ENCODE results near the gene RBMS1.

DNA sequence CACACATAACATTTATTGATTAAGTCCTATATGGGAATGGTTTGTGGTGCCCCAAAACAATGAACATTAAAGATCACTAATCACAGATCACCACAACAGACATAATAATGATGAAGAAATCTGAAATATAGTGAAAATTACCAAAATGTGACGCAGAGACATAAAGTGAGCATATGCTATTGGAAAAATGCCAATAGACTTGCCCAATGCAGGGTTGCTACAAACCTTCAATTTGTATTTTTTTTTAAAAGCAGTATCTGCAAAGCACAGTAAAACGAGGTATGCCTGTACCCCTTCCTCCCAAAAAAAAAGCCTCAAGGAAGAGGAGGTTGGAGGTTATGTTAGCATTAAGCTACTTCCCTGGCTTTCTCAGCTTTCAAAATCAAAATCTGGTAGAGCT, 131.1 kb downstream of the RBMS1 start:
- TF ChIP-seq POLR2A (IDR thresholded peaks at IDR 0.05) = no peak
- TF ChIP-seq, protein P1, sequence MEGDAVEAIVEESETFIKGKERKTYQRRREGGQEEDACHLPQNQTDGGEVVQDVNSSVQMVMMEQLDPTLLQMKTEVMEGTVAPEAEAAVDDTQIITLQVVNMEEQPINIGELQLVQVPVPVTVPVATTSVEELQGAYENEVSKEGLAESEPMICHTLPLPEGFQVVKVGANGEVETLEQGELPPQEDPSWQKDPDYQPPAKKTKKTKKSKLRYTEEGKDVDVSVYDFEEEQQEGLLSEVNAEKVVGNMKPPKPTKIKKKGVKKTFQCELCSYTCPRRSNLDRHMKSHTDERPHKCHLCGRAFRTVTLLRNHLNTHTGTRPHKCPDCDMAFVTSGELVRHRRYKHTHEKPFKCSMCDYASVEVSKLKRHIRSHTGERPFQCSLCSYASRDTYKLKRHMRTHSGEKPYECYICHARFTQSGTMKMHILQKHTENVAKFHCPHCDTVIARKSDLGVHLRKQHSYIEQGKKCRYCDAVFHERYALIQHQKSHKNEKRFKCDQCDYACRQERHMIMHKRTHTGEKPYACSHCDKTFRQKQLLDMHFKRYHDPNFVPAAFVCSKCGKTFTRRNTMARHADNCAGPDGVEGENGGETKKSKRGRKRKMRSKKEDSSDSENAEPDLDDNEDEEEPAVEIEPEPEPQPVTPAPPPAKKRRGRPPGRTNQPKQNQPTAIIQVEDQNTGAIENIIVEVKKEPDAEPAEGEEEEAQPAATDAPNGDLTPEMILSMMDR (IDR thresholded peaks at IDR 0.05) = no peak

Data from esophagus squamous epithelium (tissue), 4 donors.